DMS 273 (cell line): ENCODE data around the gene CRTC3.
"Not testable (repeated sequence)": the region's sequence is repeated elsewhere in the genome, so short reads cannot be mapped to it uniquely, and the experiment has no call there.

ENCODE experiments used
- DNase-seq: peaks from one replicate; lab custom pipeline; 2025; ENCODE audit not compliant: unreplicated experiment; lab: John Stamatoyannopoulos, UW

Gene CRTC3

GRCh38 chr15:90520365-90520764 is 9.4 kb upstream of the CRTC3 start:
- DNase-seq: no peak

DNA sequence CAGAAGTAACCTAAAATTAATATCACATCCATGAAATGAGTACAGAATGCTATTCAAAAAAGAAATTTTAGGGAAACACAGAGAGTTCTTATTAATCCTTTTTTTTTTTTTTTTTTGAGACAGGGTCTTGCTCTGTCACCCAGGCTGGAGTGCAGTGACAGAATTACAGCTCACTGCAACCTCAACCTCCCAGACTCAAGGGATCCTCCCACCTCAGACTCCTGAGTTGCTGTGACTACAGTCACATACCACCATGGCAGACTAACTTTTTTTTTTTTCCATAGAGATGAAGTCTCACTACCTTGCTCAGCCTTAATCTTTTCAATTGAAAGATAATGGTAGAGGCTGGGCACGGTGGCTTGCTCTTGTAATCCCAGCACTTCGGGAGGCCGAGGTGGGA is 6.3 kb upstream of the CRTC3 start:
- no peak for DNase-seq

GRCh38 chr15:90524018-90524803 is 5.5 kb upstream of the CRTC3 start:
- DNase-seq: not testable (repeated sequence)

GRCh38 chr15:90529011-90529370 is 732 bp upstream of the CRTC3 start:
- DNase-seq: no peak

GRCh38 chr15:90530250-90531051 is 728 bp downstream of the CRTC3 start:
- peak; percentile 65 for DNase-seq

DNA sequence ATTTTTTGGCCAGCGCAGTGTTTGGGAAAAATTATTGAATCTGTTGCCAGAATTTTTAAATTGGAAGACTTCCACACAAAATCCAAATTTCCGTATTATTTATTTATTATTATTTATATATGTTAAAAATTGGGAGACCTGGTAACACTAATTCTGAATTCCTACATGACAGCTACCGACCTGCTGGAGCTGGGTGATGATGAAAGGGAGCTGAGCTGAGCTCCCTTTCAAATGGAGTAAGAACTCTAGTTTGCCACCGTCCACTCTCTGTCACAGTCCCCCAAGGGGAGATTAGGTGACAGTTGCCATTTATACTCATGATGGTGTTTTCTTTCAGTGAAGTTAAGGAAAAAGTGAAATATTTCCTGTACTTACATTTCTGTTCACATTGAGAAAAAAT is 1.4 kb downstream of the CRTC3 start:
- DNase-seq: no peak

GRCh38 chr15:90535254-90535653 is 5.5 kb downstream of the CRTC3 start:
- no peak for DNase-seq

DNA sequence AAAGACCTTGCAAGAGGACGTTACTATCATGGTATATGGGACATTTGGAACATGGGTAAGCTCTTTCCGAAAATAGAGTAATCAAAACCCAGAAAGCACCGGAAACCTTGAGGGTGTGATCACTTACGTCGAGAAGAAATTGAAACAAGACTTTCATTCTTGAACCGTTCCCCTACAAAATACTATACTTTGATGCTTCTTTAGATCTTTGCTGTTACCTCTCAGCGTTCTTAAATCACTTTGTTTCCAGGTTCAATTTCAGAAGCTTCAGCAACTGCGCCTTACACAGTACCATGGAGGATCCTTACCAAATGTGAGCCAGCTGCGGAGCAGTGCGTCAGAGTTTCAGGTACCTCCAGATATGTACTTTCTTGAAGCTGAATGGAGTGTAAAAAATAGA is 10.1 kb downstream of the CRTC3 start:
- DNase-seq: no peak

GRCh38 chr15:90540768-90541167 is 11.0 kb downstream of the CRTC3 start:
- DNase-seq: no peak

- DNase-seq: no peak
Observed at GRCh38 chr15:90545095-90545494, 15.4 kb downstream of the CRTC3 start.

DNA sequence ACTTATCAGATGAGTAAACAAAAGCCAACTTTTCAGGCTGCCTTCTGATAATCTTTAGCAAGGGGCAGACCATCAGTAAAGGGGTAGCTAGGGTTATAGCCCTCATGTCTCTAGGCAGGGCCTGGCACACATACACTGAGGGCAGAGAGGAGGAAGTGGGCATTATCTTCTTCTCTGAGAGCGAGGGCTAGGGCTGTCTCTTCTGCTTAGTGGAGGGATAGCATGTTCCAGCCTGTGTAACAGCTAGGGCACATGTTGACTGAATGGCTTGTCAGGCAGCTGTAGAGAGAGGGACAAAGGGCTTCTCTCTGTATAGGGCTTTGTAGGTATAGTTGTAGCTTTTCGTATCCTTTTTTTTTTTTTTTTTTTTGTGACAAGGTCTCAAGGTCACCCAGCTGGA is 17.8 kb downstream of the CRTC3 start:
- DNase-seq: no peak

DNA sequence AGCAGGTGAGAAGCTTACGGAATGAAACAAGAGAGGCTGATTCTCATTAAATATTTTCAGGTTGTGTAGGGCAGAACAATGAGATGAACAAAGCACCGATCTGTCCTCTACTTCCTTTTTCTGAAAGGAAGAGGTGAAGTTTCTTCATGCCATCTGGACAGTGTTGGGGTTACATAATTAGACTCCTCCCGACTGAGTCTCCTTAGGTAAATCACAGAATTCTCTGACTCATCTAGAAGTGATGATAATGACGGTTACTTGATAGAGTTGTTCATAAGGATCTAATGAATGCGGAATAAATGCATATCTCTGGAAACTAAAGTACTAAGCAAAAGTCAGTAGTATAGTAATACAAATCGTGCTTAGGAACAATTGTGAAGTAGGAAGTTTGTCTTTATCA is 21.2 kb downstream of the CRTC3 start:
- no peak for DNase-seq

GRCh38 chr15:90552162-90552928 is 22.6 kb downstream of the CRTC3 start:
- DNase-seq: no peak

DNA sequence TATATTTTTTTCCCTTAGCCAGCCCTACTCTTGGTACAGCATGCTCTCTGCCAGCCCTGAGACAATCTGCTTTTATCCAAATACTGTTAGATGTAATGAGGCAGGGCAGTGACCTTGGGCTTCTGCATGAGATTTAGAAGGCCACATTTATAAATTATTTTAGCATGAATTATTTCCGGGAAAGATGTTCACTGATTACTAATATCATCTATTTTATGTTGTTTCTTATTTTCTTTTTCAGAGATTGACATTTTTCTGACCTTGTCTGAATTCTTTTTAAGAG is 23.1 kb downstream of the CRTC3 start:
- no peak for DNase-seq

- DNase-seq: peak; percentile 78
Observed at GRCh38 chr15:90553248-90553745, 23.6 kb downstream of the CRTC3 start.

GRCh38 chr15:90557186-90558084 is 27.7 kb downstream of the CRTC3 start:
- peak; percentile 26 for DNase-seq

- no peak for DNase-seq
Observed at GRCh38 chr15:90558171-90558573, 28.4 kb downstream of the CRTC3 start.

DNA sequence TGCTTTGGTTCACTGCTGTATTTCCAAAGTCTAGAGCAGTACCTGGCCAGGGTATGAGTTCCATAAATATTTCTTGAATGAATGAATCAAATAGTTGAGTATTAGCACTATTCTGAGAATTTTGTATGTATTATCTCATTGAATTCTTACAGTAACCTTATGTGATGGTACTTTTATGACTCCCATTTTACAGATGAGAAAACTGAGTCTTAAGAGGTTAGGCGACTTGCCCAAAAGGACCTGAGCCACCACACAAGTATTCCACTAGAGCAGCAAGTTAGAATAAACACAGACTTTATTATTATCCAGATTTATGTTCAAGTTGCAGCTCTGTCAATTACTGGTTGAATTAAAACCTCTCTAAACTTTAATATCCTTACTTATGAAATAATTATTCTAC is 29.4 kb downstream of the CRTC3 start:
- DNase-seq: no peak

DNA sequence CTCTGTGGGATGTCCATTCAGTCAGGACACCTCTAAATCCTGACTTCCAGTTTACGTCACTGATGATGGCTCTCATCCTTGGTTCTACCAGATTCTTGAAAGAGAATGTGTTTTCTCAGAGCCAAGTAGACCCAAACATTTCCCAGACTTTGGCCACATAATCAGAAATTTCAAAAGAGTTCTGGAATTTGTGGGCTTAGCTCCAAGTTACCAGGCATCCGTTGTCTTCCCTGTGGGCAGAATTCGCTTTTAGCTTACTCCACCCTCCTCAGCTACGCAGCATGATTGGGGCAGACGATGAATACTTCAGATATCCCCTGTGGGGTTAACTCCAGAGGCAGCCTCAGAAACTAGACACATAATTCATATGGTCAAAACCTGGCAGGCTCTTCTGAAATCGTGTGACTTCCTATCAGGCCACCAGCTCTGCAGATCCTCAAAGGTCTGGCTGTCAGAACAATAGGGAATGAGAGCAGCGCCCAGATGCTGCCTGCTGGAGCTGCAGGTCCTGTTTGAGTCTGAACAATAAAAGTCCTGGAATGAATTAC is 30.6 kb downstream of the CRTC3 start:
- DNase-seq: no peak
